Bronchial epithelial cell (primary cell): ENCODE measurements around the gene CASQ2. TPM values are rescaled to one million over a fixed set of nuclear protein-coding genes. Genes with fewer than 3 reads are reported as not detected.
A peak's percentile ranks its signal among the peaks of the same experiment; 100 is the strongest.

Source experiments
- DNase-seq: peaks from one replicate; pipeline ENCODE4 v3.0.0-alpha.2; 2010; ENCODE audit warnings: low read depth
- FAIRE-seq: peaks from 2 replicates; lab custom pipeline; 2011; peaks lifted over from hg19 to GRCh38; lab: Jason Lieb, UNC
- H3K27me3 ChIP-seq: 2 replicates; pipeline ENCODE4 v1.5.1; 2011; ENCODE audit warnings: low read length; ENCODE audit not compliant: control insufficient read depth, insufficient read depth
- H3K36me3 ChIP-seq: 2 replicates; pipeline ENCODE4 v1.5.1; 2011; ENCODE audit warnings: low read length; ENCODE audit not compliant: control insufficient read depth, insufficient read depth
- H3K4me3 ChIP-seq: 2 replicates; pipeline ENCODE4 v1.5.1; 2011; ENCODE audit warnings: mild to moderate bottlenecking, low read depth, low read length, control low read depth
- CTCF ChIP-seq: IDR thresholded peaks from 2 replicates; pipeline ENCODE4 v1.5.1; 2011; ENCODE audit warnings: mild to moderate bottlenecking, moderate library complexity, low read length, control low read depth, inconsistent platforms; ENCODE audit not compliant: insufficient read depth, severe bottlenecking
- total RNA-seq: library from RNA; depleted of rRNA; stranded (reverse); fragments of >200 nt; gene quantifications from 2 replicates; pipeline ENCODE4 v1.2.1, GENCODE V29; 2014

CASQ2 gene
- total RNA-seq, 1 donor from 2014 or later = not detected

GRCh38 chr1:115676498-115677181 is 91.9 kb downstream of the CASQ2 start:
- FAIRE-seq (no peak), DNase-seq (peak; percentile 73)

DNA sequence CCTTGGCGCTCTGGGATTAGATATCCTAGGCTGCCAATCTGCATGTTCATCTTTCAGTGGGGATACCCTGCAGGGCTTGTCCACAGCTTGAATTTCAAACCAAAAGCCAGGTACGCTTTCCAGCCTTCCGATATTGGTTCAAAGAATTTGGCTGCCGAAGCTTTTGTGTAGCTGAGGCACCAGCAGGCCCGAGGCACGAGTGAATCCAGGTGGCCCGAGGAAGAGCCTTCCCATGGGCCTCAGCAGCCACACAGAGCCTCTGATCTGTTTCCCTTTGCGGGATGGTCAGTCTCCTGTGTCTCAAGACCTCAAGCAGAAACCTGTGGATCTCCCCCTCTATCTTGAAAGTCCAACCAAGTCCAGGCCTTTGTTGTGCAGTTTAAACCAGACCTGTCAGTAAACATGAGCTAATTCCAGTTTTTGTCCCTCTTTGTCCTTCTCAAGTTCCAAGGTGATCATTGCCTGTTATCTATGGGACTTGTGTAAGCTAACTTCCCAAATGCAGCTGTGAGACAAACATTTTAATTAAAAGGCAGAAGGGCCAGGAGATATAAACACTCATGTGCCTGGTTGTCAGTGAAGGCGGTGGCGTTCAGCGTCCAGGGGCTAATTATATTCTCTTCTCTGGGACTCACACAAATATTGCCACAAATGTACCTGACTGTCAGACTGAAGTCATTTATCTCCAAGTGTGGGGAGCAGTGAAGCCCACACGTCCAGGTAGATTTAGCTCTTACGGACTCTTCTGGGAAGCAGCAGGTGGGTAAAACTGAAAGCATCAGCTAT is 96.1 kb downstream of the CASQ2 start:
- no peaks in the 10 kb centered on the region for H3K27me3 ChIP-seq
- FAIRE-seq = no peak
- no peak for DNase-seq
- no peak overlapping the region for H3K4me3 ChIP-seq
- no peak for TF ChIP-seq CTCF
- no peaks in the 10 kb centered on the region for H3K36me3 ChIP-seq

More at GRCh38 chr1:115676498-115677181, 91.9 kb downstream of the CASQ2 start:
- no peak overlapping the region for H3K4me3 ChIP-seq
- no peaks in the 10 kb centered on the region for H3K36me3 ChIP-seq
- no peak for TF ChIP-seq CTCF
- H3K27me3 ChIP-seq = no peaks in the 10 kb centered on the region

- FAIRE-seq = no peak
- Histone ChIP-seq H3K36me3 (no peaks in the 10 kb centered on the region), H3K27me3 (no peaks in the 10 kb centered on the region), H3K4me3 (no peak overlapping the region)
- TF ChIP-seq CTCF = peak; percentile 30
- DNase-seq = peak; percentile 95
Observed at GRCh38 chr1:115671176-115671934, 97.2 kb downstream of the CASQ2 start.

DNA sequence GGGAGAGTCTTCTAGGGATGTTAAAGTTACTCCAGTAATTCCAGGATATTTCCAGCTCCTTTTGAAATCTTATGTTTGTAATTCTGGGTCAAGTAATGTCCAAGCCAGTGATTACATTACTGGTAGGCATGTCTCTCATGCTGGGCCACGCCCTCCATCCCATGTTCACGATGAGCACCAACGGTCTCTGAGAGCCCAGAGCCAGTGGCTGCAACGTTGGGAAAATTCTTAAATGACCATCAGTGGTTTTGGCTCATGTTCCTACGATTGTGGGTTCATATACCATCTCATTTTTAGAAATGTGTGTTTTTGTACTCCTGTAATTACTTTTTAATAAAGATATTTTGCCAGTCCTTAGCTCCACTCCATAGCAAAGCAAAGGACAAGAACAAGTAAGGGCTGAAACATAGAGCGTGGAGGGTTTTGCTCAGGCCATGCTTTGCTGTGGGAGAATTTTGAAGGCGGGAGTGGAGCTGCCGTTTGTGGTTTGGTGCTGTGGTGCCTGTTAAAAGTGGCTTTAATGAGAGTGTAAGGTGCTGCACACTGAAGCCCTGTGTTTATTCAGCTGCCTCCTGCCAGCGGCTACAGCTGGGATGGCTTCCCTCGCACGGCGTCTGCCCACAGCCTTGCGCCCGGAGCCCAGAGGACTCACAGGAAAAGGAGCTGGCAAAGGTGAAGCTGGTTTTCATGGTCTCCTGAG is 97.9 kb downstream of the CASQ2 start:
- DNase-seq (peak; percentile 17), FAIRE-seq (no peak)
- TF ChIP-seq CTCF = no peak
- H3K4me3 ChIP-seq = no peak overlapping the region
- H3K27me3 ChIP-seq = no peaks in the 10 kb centered on the region
- H3K36me3 ChIP-seq = no peaks in the 10 kb centered on the region

DNA sequence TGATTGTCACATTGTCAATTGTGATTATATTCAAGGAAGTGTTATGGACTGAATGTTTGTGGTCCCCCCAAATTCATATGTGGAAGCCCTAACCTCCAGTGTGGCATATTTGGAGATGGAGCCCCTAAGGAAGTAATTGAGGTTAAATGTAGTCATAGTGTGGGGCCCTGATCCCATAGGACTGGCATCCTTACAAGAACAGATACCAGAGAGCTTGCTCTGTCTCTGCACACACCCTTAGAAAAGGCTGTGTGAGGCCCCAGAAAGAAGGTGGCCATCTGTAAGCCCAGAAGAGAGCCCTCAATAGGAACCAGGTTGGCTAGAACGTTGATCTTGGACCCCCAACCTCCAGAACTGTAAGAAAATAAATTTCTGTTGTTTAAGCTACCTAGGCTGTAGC is 98.6 kb downstream of the CASQ2 start:
- Histone ChIP-seq H3K4me3 (no peak overlapping the region), H3K36me3 (no peaks in the 10 kb centered on the region), H3K27me3 (no peaks in the 10 kb centered on the region)
- no peak for TF ChIP-seq CTCF
- FAIRE-seq (no peak), DNase-seq (no peak)
